Ascending aorta (tissue), 2 donors: ENCODE data around the gene KDM2B. TPM values are rescaled to one million over a fixed set of nuclear protein-coding genes. Genes with fewer than 3 reads are reported as not detected.

ENCODE experiments used
- DNase-seq, 2 donors: peaks; one replicate each; pipeline ENCODE4 v3.0.0-alpha.2; 2019; ENCODE audit warnings: low spot score in 2 of 2
- H3K27ac ChIP-seq, 2 donors: fragments of 200-600 bp; sonication (generic); one replicate each; pipeline ENCODE4 v1.5.1; 2016 to 2017; ENCODE audit warnings: mild to moderate bottlenecking in 1 of 2
- H3K27me3 ChIP-seq: fragments of 200-600 bp; sonication (generic); one replicate; pipeline ENCODE4 v1.5.1; 2017
- H3K36me3 ChIP-seq, 2 donors: fragments of 200-600 bp; sonication (generic); one replicate each; pipeline ENCODE4 v1.5.1; 2016
- H3K4me1 ChIP-seq, 2 donors: fragments of 200-600 bp; sonication (generic); one replicate each; pipeline ENCODE4 v1.5.1; 2016 to 2017; ENCODE audit warnings: mild to moderate bottlenecking in 1 of 2
- H3K4me3 ChIP-seq, 2 donors: fragments of 200-600 bp; sonication (generic); one replicate each; pipeline ENCODE4 v1.5.1; 2016 to 2017; ENCODE audit warnings: mild to moderate bottlenecking in 1 of 2
- H3K9me3 ChIP-seq, 2 donors: fragments of 200-600 bp; sonication (generic); one replicate each; pipeline ENCODE4 v1.5.1; 2016
- CTCF ChIP-seq, 3 experiments: fragments of 200-600 bp in 2 of 3; fragments of 450-650 bp in 1 of 3; sonication (generic) in 2 of 3; IDR thresholded peaks; one replicate each; pipeline ENCODE4 v1.5.1; 2016 to 2019; ENCODE audit warnings: antibody characterized with exemption in 3 of 3, mild to moderate bottlenecking in 1 of 3, moderate library complexity in 1 of 3
- intact Hi-C: fragments of 100-400 bp; cut with DNase I; formaldehyde crosslinking; loops from one replicate; pipeline ENCODE4 v1.15.1; 2023
- total RNA-seq: library from RNA; depleted of rRNA; stranded (reverse); fragments of >200 nt; gene quantifications from one replicate; pipeline ENCODE4 v1.1.0, GENCODE V29; 2016

The KDM2B gene
- total RNA-seq, 1 donor from 2014 or later = 17.3 TPM

- TF ChIP-seq CTCF (IDR thresholded peaks at IDR 0.05) = no peak
- no peaks in the 10 kb centered on the region for H3K4me1 ChIP-seq
- intact Hi-C loops = no loop called here
- H3K4me3 ChIP-seq = no peak overlapping the region
- H3K27ac ChIP-seq = no peak overlapping the region
- no peaks in the 10 kb centered on the region for H3K9me3 ChIP-seq
- no peak for DNase-seq
- H3K36me3 ChIP-seq = no peaks in the 10 kb centered on the region
- no peaks in the 10 kb centered on the region for H3K27me3 ChIP-seq
Observed at GRCh38 chr12:121476477-121476876, 104.3 kb downstream of the KDM2B start.

GRCh38 chr12:121475279-121475678 lies 105.5 kb downstream of the KDM2B start:
- intact Hi-C loops = no loop called here
- Histone ChIP-seq H3K36me3 (no peaks in the 10 kb centered on the region), H3K9me3 (no peaks in the 10 kb centered on the region), H3K27me3 (no peaks in the 10 kb centered on the region), H3K27ac (no peak overlapping the region), H3K4me3 (no peak overlapping the region), H3K4me1 (no peaks in the 10 kb centered on the region)
- DNase-seq = no peak
- no peak for TF ChIP-seq CTCF (IDR thresholded peaks at IDR 0.05)

- Histone ChIP-seq H3K4me1 (peaks cover 0 to 2% of the 10 kb centered on the region in 2 donors), H3K9me3 (no peaks in the 10 kb centered on the region), H3K4me3 (no peak overlapping the region), H3K27ac (no peak overlapping the region), H3K36me3 (no peaks in the 10 kb centered on the region), H3K27me3 (no peaks in the 10 kb centered on the region)
- no peak for TF ChIP-seq CTCF (IDR thresholded peaks at IDR 0.05)
- DNase-seq = no peak
- intact Hi-C loops = no loop called here
Observed at GRCh38 chr12:121472150-121472905, 108.5 kb downstream of the KDM2B start.

GRCh38 chr12:121470751-121471150 lies 110.1 kb downstream of the KDM2B start:
- Histone ChIP-seq H3K4me3 (no peak overlapping the region), H3K4me1 (peaks cover 0 to 5% of the 10 kb centered on the region in 2 donors), H3K9me3 (no peaks in the 10 kb centered on the region), H3K27me3 (no peaks in the 10 kb centered on the region), H3K27ac (no peak overlapping the region), H3K36me3 (no peaks in the 10 kb centered on the region)
- TF ChIP-seq CTCF (IDR thresholded peaks at IDR 0.05) = no peak
- no peak for DNase-seq
- intact Hi-C loops = no loop called here

- intact Hi-C loops = no loop called here
- DNase-seq = no peak
- H3K36me3 ChIP-seq = no peaks in the 10 kb centered on the region
- H3K9me3 ChIP-seq = no peaks in the 10 kb centered on the region
- H3K4me3 ChIP-seq = no peak overlapping the region
- no peak for TF ChIP-seq CTCF (IDR thresholded peaks at IDR 0.05)
- H3K27me3 ChIP-seq = no peaks in the 10 kb centered on the region
- H3K27ac ChIP-seq = peak overlapping the region in 1 of 2 donors; percentile 42
- H3K4me1 ChIP-seq = peaks cover 0 to 5% of the 10 kb centered on the region in 2 donors
Observed at GRCh38 chr12:121468499-121468801, 112.4 kb downstream of the KDM2B start.
